ENCODE results near the gene NR4A1. TPM values are rescaled to one million over a fixed set of nuclear protein-coding genes. Genes with fewer than 3 reads are reported as not detected.

Gene NR4A1
- total RNA-seq, 1 donor from 2014 or later, result 863 TPM

DNA sequence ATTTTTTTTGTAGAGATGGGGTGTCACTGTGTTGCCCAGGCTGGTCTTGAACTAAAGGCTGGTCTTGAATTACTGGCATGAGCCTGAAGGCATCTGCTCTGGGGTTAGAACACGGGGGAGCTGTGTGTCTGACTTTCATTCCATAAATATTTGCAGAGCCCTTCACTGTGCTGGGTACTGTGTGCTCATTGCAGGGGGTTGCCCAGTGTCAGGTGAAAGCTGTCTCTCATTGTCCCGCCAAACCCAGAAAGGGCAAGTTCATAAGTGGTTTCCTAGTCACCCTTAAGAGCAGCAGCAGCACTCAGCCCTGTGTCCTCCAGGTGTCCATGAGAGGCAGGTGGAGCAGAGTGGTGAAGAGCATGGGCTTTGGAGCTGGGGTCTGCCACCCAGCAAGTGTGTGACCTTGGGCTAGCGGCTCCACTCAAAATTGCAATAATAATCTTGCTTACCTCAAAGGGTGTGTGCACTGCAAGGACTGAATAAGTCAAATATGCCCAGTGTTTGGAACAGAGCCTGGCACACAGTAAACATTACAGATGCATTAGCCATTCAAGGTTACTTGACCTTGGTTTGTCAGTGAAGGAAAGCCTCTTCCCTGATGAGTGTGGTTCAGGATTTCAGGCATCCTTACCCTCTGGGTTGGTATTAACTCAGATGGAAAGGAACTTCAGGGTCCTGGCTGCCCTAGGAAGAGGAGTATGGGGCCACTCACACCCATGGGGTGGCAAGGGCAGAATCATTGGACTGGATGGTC lies 23.9 kb downstream of the NR4A1 start:
- no peak for DNase-seq (ENCODE audit: low spot score)

DNA sequence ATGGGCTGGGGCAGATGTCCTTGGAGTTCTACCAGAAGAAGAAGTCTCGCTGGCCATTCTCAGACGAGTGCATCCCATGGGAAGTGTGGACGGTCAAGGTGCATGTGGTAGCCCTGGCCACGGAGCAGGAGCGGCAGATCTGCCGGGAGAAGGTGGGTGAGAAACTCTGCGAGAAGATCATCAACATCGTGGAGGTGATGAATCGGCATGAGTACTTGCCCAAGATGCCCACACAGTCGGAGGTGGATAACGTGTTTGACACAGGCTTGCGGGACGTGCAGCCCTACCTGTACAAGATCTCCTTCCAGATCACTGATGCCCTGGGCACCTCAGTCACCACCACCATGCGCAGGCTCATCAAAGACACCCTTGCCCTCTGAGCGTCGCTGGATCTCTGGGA lies 25.6 kb downstream of the NR4A1 start:
- no peak for DNase-seq (ENCODE audit: low spot score)

DNA sequence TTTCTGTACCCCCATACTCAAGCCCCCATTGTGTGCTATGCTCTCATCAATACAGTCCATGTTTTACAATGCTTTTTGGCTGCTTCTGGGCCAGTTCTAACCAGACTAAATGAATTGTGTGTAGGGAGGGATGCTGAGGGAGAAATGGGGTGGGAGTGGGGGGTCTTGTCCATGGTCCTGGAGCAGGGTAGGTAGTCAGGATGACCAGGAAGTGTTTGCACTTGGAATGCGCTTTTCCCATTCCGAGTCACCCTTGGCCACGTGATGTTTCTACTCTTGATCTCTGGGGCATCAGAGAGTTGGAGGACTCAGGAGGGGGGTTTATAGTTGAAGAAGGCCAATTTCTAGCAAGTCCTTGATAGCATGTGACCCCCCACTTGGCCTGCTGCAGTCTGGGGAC lies 27.0 kb downstream of the NR4A1 start:
- no peak for DNase-seq (ENCODE audit: low spot score)

DNA sequence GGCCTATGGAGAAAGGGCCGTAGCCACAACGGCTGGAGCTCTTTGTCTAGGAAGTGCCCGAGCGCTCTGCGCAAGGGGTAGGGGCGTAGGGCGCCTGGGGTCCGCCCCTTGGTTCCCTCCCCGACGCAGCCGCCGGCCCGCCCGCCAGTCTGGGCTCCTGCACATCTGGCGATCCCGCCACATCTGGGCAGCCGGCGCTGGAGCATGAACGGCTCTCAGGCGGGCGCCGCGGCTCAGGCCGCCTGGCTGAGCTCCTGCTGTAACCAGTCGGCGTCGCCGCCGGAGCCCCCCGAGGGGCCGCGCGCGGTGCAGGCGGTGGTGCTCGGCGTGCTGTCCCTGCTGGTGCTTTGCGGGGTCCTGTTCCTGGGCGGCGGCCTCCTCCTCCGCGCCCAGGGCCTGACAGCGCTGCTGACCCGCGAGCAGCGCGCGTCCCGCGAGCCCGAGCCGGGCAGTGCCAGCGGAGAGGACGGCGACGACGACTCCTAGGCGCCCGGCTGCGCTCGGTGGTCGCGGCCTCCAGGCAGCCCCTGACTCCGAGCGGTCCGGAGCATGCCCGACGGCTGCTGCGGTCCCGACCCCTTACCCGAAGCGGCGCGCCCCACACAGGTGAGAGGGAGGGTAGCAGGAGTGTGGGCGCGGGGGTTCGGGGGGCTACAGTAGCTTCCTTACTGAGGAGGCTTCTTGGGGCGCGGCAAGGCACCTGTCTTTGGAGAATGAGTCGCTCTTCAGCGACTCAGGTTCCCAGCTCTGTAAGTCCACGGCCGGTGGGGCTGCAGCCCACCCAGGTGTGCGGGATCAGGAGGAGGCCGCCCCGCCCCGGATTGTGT lies 28.5 kb downstream of the NR4A1 start, which contains the start of gene SMIM41:
Gene SMIM41 (plus strand): TSS at position 129 of the 827 bp plus-strand sequence. CDS start 76 bp downstream, at position 205.
- DNase-seq (ENCODE audit: low spot score), result no peak

DNA sequence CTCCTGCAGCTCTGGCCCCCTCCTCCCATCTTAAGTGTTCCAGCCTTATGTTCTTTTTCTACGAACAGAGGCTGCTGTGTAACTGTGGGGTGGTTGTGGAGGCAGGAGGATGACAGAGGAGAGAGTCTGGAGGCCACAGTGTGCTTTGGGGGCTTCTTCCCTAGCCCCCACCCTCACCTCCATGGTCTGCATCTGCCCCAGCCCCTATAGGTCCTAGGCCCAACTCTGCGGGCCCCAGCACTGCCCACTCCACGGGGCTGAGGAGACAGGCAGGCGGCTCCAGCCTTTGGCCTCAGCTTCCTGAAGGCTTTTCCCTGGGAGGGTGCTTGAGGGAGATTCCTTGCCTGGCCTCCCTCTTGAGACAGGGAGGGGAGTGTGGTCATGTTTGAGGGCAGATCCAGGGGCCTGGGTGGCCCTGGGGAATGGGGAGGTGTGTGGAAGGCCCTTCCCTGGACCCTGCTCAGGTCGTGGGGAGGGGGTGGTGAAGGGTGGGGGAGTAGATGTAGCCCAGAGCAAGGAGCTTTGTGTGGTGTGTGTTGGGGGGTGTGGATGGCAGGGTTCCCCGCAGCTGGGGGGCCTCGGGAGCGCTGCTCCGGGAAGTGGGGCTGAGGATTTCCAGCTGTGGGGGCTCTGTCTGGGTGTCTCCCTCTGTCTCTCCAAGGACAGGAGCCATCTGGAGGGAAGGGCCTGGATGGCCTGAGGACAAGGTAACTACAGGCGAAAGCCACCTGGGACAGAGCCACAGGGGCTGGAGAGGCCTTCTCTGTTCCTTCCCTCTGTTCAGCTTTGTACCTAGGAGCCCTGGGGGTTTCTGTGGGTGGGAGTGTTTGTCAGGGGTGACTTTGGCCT lies 29.4 kb downstream of the NR4A1 start:
- no peak for DNase-seq (ENCODE audit: low spot score)

DNA sequence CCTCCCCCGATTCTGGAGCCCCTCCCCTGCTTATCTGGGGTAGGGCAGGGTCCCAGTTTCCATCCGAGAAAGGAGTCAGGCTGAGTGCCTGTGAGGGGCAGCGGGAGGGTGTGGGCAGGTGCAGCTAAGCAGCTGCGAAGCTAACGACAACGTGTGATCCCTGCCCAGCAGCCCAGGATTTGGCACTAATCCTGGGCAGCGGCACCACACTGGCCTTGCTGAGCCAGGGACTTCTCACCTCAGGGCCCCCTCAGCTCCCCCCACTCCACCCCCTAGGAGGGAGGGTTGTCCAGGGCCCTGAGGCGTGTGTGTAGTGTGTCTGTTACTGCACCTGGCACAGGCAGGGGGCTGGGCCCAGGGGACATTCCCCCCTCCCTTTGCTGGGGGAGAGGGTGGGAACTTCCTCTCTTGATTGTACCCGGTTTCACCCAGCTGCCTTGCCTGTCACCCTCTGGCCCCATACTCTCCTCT lies 30.1 kb downstream of the NR4A1 start:
- no peak for DNase-seq (ENCODE audit: low spot score)

DNA sequence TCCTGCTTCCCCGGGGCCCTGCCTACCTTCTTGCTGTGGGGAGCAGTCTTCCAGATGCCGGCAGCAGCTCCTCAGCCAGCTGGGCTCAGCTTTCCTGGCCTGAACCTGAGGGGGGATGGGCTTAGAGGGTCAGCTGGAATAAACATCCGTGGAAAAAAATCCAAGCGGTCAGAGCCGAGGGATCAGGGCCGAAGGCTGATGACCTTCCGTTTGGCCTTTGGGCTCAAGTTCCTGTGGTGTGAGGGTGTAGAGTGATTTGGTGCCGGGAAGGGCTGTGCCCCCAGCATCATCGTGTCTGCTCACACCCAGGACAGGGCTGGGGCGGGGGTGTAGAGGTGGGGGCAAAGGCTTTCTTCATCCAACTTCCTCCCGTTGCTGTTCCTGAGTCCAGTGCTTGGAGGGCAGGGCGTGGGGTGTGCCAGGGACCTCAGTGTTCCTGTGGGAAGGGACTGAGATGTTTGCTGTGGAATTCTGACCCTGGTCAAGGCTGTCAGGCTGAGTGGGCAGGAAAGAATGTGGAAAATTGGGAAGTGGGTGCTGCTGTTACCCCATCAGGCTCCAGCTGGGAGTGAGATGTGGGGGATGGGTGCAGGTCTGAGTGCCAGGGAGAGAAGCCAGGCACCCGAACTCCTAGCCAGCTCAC lies 30.9 kb downstream of the NR4A1 start:
- DNase-seq (ENCODE audit: low spot score), result no peak

DNA sequence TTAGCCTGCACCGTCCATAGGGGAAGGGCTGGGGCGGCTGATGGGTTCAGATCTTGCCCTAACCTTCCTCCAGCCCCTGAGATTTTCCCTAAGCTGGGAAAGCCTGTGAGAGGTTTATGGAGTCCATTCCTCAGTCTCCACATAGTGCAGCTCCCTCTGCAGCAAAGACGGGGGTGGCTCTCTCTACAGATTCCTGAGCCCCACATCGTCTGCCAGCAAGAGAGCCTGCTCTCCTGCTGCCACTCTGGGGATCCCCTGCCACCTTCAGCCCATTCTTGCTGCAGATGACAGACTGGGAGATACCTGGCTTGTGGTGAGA lies 31.4 kb downstream of the NR4A1 start:
- DNase-seq (ENCODE audit: low spot score), result no peak

DNA sequence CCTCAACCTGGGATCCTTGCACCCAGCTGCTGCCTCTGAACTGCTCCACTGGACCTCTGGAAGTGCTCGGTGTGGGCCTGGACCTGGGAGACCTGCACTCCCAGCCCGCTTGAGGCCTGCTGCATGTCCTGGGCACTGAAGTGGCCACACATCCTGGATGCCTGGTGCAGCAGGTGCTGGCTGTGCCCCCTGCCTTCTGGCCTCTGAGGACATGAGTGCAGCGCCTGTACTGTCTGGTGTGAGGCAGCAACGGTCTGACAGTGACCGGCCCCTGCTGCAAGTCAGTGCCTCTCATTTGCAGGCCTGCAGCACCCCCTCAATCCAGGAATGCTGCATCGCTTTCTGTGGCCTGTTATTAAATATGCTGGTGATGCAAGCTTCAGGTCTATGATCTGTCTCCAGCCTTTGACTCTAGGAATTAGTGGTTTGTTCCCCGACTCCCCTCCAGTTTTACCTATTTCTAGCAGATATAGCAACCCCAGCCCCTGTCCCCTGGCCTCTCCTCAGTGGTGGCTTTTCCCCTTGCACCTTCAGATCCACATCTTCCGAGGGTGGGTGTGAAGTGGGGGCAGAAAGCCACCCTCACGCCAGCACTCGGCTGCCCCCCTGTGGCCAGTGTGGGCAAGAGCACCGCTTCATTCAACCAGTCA lies 31.9 kb downstream of the NR4A1 start:
- DNase-seq (ENCODE audit: low spot score), result peak; percentile 87

DNA sequence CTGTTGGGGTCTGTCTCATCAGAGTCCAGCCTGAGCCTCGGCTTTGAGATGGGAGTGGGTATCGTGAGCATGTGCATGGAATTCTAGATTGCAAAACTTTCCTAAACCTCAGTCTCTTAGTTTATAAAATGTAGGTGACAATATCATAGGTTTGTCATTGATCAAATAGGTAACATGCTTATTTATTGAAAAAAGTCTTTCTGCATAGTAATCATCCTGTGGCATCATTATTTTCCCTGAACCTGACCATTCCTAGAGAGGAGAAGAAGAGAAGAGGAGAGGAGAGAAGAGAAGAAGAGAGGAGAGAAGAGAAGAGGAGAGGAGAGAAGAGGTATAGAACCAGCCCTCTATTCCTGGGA lies 32.4 kb downstream of the NR4A1 start:
- no peak for DNase-seq (ENCODE audit: low spot score)

DNA sequence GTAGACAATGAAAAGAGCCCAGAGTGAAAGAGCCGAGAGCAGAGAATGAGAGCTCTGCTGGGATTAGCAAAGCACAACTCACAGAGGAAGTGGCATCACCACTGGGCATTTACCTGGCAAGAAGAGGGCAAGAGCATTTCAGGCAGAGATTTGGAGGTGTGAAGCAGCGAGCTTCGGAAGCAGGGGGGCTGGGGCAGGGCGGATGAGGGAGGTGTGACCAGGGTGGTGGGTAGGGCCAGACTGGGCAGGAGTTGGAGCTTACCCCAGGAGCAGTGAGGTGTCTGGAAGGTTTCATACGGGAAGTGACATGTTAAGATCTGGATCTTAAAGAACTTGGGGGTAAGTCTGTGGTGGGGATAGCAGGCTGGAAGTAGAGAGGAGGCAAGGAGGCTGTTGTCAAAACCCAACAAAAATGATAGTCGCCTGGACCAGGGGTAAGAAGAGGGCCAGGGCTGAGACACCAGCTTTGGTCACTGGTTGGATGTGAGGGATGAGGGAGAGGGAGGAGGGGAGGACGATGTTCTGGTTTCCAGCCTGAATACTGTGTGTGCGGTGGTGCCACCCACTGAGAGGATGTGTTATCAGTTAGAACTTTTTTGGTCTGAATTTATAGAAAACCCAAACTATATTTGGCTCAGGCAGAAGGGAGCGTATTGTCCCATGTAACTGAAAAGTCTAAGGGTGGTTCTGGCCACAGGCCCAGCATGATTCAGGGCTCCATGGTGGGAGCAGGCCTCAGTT lies 33.4 kb downstream of the NR4A1 start:
- DNase-seq (ENCODE audit: low spot score), result no peak

DNA sequence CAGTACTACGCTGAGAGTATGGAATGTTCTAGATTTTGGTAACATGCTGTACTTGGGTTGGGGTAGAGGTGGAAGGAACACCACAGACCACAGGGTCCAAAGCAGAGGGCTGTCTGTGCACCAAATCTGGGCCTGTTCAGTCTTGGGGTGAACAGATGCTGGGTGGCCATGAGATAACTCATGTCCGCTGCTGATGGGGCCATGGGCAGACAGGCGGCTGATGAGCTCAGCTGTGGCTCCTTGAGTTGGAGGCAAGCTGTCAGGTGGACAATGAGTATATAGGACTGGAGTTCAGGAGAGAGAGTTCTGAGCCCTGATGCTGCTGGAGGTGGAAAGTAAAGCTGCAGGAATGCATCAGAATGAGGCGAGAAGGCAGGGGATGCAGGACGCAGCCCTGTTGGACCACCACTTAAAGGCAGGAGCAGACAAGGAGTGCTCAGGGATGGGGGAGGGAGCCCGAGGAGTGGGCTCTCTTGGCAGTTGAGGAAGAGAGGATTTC lies 34.5 kb downstream of the NR4A1 start:
- DNase-seq (ENCODE audit: low spot score), result no peak

DNA sequence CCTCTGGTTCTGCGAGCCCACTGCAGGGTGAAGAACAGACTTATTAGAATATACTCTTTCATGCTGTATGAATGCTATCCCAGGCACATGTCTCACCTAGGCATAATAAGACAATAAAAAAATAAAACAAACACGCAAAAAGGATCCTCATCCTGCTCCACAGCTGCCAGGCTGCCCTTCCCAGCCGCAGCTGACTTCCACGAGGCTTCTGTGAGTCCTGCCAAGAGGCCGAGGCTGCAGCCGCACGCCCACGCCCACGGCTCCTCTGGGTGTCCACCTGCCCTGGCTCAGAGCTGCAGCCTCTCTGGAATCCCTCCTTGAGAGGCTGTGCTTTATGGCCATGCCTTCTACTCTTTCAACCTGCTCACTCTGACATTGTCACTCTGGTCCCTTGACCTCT lies 35.1 kb downstream of the NR4A1 start:
- DNase-seq (ENCODE audit: low spot score), result no peak

DNA sequence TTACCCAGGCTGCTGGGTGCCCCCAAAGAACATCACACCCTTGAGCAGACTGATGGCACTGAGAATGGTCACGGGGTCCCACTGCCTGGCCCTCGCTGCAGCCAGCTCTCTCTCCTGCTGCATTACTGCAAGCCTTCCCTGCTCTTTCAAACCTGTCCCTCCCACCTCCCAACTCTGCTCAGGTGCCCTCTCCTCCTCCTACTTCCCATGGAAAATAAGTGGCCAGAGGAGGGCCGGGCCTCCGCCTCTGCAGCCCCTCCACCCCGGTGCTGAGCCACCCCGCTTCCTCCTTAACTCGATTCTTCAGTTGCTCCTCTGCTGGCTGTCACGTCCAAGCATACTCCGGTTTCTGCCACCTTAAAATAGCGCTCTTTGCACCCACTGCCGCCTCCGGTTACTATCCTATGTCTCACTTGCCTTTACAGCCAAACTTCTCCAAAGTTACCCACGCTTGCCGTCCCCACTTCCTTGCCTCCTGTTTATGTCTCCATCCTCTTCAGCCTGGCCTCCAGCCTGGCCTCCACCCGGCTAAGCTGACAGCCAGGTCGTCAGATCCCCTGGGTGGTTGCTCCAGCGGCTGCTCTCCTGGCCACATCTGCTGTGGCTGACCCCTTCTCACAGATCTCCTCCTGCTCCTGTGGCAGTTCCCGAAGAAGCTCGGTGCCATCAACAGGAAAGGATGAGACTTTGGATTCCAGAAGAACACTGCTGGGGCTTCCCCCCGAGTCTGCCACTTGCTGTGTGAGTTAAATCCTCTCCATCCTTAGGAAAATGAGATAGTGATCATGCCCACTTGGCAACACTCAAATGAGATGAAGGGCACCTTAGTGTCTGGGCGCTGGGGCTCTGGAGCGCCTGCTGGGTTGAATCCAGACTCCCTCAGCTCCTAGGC lies 35.9 kb downstream of the NR4A1 start:
- DNase-seq (ENCODE audit: low spot score), result peak; percentile 89

DNA sequence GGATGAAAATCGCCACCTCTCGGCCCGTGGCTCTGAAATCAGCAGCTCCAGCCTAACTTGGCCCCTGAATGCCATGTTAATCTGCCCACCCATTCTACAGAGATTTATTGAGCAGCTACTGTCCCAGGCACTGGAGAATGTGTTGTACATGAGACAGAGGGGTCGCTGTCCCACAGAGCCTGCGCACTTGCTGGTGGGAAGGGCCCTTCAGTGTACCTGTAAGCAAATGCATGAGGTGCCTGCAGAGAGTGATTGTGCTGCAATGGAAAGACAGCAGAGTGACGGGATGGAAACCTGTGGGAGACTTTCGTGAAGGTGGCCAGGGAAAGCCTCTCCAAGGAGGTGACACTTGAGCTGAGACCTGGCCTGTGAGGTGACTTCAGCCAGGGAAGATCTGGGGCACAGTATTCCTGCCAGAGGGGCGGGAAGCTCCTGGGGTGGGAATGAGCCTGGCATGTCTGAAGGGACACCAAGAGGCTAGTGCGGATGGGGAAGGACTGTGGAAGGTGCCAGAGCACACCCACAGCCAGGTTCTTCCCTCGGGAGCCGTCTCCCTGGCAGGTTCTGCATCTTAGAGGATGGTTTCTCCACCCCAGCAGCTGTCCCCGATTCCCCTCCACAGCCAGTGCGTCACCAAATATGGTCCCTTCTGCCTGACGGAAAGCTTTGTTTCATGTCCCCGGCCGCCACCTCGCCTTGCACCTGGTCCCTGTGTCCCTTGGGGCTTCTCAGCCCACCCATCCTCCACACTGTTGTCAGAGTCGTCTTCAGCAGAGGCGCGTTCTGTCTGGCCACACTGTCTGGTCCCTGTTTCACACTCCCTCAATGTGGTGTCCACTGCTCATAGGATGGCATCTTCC lies 36.9 kb downstream of the NR4A1 start:
- DNase-seq (ENCODE audit: low spot score), result no peak

DNA sequence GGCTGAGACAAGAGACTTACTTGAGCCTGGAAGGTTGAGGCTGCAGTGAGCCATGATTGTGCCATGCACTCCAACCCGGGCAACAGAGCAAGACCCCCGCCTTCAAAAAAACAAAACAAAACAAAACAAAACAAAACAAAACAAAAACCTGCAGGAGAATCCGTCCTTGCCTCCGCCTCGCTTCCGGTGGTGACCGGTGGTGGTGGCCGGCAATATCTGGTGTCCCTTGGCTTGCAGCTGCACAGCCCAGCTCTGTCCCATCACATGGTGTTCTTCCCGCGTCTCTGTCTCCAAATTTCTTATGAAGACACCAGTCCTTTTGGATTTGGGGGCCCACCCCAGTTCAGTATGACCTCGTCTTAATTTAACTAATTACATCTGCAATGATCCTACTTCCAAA lies 38.2 kb downstream of the NR4A1 start:
- DNase-seq (ENCODE audit: low spot score), result no peak

DNA sequence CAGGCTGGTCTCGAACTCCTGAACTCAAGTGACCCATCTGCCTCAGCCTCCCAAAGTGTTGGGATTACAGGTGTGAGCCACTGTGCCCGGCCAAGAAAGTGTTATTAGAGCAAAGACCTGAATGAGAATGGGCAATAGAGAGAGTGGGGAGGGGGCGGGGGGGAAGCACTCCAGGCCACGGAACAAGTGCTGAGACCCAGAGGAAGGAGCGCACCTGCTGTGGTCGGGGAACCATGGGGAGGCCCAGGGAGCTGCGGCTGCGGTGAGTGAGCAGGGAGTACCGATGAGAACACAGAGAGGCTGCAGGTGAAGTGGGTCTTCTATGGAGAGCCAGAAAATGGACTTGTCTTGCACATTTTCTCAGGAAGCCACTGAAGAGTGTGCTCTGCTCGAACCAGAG lies 39.0 kb downstream of the NR4A1 start:
- DNase-seq (ENCODE audit: low spot score), result no peak

DNA sequence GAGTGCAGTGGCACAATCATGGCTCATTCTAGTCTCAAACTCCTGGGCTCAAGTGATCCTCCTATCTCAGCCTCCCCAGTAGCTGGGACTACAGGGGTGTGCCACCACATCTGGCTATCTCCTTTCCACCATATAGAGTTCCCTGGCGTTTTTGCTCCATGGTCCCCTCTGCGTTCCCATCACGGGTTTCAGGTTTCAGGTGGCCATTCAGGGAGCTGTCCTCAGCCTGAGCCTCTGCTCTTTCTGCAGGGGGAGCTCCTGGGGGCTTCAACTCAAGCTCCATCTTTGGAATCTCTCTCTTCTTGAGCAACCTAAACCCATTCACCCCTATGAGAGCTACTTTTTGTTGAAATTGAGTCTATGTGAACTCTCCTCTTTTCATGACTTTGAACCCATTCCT lies 39.8 kb downstream of the NR4A1 start:
- no peak for DNase-seq (ENCODE audit: low spot score)

Measured in mesenteric fat pad (tissue), 1 donor.